ENCODE results near the gene EGLN3.

DNA sequence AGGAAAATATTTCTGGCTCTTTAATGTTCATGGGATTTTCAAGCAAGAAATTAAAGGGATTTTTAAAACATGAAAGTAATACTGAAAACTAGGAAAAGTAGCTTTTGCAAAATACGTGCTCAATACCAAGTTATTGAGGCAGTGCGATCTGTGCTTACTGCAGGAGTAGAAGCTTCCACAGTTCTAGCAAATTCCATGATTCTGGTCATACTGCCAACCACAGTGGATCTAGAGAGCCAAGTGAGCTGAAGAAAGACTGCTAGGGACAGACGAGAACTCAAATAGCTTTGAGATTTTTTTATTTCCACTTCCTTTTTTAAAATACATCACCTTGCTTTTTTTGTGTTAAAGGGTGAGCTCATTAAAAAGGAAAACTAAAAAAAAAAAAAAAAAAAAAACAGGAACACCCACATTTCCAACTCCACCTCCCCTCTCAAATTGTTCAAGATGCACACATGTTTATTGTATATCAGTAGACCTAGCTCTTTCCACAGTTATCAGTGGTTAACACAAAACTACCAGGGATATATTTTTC is 26.2 kb downstream of the EGLN3 start:
- TF ChIP-seq, protein P1, sequence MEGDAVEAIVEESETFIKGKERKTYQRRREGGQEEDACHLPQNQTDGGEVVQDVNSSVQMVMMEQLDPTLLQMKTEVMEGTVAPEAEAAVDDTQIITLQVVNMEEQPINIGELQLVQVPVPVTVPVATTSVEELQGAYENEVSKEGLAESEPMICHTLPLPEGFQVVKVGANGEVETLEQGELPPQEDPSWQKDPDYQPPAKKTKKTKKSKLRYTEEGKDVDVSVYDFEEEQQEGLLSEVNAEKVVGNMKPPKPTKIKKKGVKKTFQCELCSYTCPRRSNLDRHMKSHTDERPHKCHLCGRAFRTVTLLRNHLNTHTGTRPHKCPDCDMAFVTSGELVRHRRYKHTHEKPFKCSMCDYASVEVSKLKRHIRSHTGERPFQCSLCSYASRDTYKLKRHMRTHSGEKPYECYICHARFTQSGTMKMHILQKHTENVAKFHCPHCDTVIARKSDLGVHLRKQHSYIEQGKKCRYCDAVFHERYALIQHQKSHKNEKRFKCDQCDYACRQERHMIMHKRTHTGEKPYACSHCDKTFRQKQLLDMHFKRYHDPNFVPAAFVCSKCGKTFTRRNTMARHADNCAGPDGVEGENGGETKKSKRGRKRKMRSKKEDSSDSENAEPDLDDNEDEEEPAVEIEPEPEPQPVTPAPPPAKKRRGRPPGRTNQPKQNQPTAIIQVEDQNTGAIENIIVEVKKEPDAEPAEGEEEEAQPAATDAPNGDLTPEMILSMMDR (IDR thresholded peaks at IDR 0.05 in 4 of 5, conservative IDR thresholded peaks at IDR 0.05 in 1 of 5), result no peak
- TF ChIP-seq POLR2A (IDR thresholded peaks at IDR 0.05), result no peak
